Activated naive CD8-positive, alpha-beta T cell treated with anti-CD3 and anti-CD28 coated beads, Interleukin-2, amount 50 U/mL, for 24 hours (primary cell): ENCODE measurements around the gene GABPB2.

ENCODE experiments used
- ATAC-seq: fragments of 150-1000 bp; cut with Tn5 transposase; one replicate; pipeline ENCODE4 v1.10.0; 2021
- DNase-seq: peaks from one replicate; pipeline ENCODE4 v3.0.0; 2021
- H3K27ac Mint-ChIP-seq: one replicate; pipeline ENCODE4 v1.8.0; 2021; ENCODE audit warnings: mild to moderate bottlenecking, mixed read lengths
- H3K27me3 Mint-ChIP-seq: one replicate; pipeline ENCODE4 v1.8.0; 2021; ENCODE audit warnings: mixed read lengths
- H3K36me3 Mint-ChIP-seq: one replicate; pipeline ENCODE4 v1.8.0; 2021; ENCODE audit warnings: low read depth, mixed read lengths
- H3K4me1 Mint-ChIP-seq: one replicate; pipeline ENCODE4 v1.8.0; 2021; ENCODE audit warnings: mixed read lengths
- H3K4me3 Mint-ChIP-seq: one replicate; pipeline ENCODE4 v1.8.0; 2021; ENCODE audit warnings: mild to moderate bottlenecking, moderate library complexity, mixed read lengths
- H3K9me3 Mint-ChIP-seq: one replicate; pipeline ENCODE4 v1.8.0; 2021; ENCODE audit warnings: mixed read lengths

Gene GABPB2

DNA sequence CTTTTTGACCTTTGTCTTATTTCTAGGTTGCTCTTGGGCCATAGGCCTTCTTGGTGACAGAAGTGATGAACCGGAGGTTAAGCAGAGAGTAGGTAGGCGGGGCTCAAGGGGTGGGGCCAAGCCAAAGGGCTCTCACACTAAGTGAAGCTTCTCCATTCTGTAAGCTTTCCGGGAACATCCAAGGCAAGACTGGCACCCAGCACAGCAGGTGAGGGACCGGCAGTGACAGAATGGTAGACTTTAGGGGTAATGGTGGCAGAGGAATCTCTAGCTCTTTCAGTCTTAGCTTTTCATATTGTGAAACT lies 85.9 kb downstream of the GABPB2 start, which contains the start of gene TNFAIP8L2:
TSS of gene TNFAIP8L2 (plus strand) at position 135 of the 305 bp plus-strand sequence. CDS start 2,049 bp downstream, outside the sequence.
- peaks cover 41% of the 10 kb centered on the region for H3K36me3 Mint-ChIP-seq
- H3K27me3 Mint-ChIP-seq: peaks cover 1% of the 10 kb centered on the region
- peak within 1 kb of the TSS; percentile 99 for H3K4me3 Mint-ChIP-seq
- peak within 1 kb of the TSS; percentile 97 for H3K27ac Mint-ChIP-seq
- no peaks in the 10 kb centered on the region for H3K9me3 Mint-ChIP-seq
- ATAC-seq (peak; percentile 78), DNase-seq (peak; percentile 83)
- H3K4me1 Mint-ChIP-seq: peaks cover 52% of the 10 kb centered on the region

DNA sequence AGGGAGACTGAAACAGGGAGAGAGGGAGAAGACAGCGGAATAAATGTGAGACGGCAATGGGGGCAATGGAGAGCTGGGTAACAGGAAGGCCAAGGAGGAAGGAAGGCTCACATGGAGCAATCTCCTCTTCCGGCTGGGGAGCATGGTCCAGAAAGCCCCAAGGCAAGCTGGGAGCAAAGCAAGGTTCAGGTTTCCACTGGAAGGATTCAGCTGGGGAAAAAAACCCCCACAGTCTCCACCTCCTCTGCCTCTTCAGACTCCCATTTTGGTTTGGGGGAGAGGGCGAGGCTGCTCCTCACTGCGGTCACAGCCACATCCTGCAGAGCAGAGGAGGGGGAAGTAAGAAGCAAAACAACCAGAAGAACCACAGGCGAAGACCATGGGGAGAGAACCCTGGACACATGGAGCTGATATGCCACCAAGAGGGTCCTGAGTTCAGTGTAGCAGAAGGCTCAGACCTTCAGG lies 86.5 kb downstream of the GABPB2 start:
- Mint-ChIP-seq H3K27me3 (peaks cover 1% of the 10 kb centered on the region), H3K9me3 (no peaks in the 10 kb centered on the region), H3K36me3 (peaks cover 47% of the 10 kb centered on the region), H3K4me1 (peaks cover 58% of the 10 kb centered on the region), H3K27ac (peak overlapping the region; percentile 97), H3K4me3 (peak overlapping the region; percentile 99)
- ATAC-seq (peak; percentile 56), DNase-seq (peak; percentile 70)

DNA sequence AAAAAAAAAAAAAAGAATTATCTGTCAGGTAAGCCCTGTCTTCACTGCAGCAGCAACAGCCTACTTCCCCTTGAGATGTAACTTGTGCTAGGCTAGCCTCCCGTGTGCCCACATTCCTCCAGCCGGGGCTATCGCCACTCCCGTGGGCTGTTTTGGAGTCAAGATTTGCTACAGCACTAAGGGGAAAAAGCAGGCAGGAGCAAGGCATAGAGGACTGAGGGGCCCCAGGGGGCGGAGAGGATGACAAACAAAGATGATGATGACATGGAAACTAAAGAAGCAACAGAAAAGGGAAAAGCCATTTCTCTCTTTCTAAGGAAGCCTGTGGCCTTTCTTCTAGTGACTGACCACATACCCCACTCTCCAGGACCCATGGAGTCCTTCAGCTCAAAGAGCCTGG lies 87.8 kb downstream of the GABPB2 start:
- peaks cover 1% of the 10 kb centered on the region for H3K27me3 Mint-ChIP-seq
- ATAC-seq: peak; percentile 57
- H3K9me3 Mint-ChIP-seq: no peaks in the 10 kb centered on the region
- DNase-seq: peak; percentile 67
- H3K4me3 Mint-ChIP-seq: peak overlapping the region; percentile 99
- H3K4me1 Mint-ChIP-seq: peaks cover 66% of the 10 kb centered on the region
- H3K27ac Mint-ChIP-seq: peak overlapping the region; percentile 97
- H3K36me3 Mint-ChIP-seq: peaks cover 52% of the 10 kb centered on the region

DNA sequence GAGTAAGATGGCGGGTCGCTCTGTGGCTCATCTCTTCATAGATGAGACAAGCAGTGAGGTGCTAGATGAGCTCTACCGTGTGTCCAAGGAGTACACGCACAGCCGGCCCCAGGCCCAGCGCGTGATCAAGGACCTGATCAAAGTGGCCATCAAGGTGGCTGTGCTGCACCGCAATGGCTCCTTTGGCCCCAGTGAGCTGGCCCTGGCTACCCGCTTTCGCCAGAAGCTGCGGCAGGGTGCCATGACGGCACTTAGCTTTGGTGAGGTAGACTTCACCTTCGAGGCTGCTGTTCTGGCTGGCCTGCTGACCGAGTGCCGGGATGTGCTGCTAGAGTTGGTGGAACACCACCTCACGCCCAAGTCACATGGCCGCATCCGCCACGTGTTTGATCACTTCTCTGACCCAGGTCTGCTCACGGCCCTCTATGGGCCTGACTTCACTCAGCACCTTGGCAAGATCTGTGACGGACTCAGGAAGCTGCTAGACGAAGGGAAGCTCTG lies 88.2 kb downstream of the GABPB2 start:
- peak overlapping the region; percentile 99 for H3K4me3 Mint-ChIP-seq

DNA sequence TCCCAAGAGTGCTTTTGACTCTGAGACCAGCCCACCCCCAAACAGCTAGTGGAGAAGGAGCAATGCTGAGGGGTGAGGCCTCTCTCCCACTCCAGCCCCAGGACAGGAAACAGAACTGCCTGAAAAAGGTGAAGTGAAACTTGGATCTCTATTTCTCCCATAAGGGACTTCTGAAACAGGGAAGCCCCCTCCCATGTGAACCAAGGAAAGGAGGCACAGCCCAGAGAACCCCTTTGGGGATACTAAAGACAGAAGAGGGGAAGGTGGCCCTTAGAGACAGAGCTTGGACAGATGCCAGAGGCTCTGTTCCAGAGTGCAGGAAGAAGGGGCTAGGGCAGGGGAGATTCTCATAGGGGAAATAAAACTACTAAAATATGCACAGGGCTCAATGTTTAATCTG lies 88.8 kb downstream of the GABPB2 start:
- peaks cover 1% of the 10 kb centered on the region for H3K27me3 Mint-ChIP-seq
- peaks cover 70% of the 10 kb centered on the region for H3K4me1 Mint-ChIP-seq
- H3K27ac Mint-ChIP-seq: peak overlapping the region; percentile 97
- peak overlapping the region; percentile 99 for H3K4me3 Mint-ChIP-seq
- ATAC-seq: no peak
- H3K36me3 Mint-ChIP-seq: peaks cover 56% of the 10 kb centered on the region
- H3K9me3 Mint-ChIP-seq: no peaks in the 10 kb centered on the region
- no peak for DNase-seq

More for the DNA sequence above, 88.2 kb downstream of the GABPB2 start:
- Mint-ChIP-seq H3K4me1 (peaks cover 66% of the 10 kb centered on the region), H3K36me3 (peaks cover 52% of the 10 kb centered on the region), H3K27ac (peak overlapping the region; percentile 97), H3K9me3 (no peaks in the 10 kb centered on the region), H3K27me3 (peaks cover 1% of the 10 kb centered on the region)
- DNase-seq (no peak), ATAC-seq (no peak)

DNA sequence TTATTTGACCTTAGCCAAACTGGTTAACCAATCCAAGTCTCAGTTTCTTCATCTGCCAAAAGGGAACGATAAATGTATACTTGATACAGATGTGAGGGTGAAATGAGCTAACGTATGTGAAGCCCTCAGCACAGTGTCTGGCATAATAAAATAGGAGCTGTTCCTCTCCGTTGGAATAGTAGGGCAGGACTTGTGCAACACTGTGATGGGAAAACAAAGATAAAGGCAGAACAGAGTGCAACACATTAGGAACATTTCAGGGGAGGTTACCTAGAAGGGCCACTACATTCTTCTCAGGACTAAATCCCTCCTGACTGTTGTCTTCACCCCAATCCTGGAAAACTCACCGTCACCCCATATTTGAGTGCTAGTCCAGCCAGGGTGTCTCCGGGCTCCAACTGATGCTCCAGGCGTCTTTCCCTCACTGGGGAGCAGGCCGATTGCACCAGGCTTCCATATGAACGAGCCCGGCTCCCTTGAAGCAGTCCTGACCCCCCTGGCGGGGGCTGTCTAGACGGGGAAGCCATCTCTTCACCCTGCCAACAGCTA lies 94.2 kb downstream of the GABPB2 start:
- Mint-ChIP-seq H3K4me1 (peaks cover 65% of the 10 kb centered on the region), H3K9me3 (peaks cover 4% of the 10 kb centered on the region), H3K27ac (peak overlapping the region; percentile 100), H3K27me3 (peaks cover 3% of the 10 kb centered on the region), H3K36me3 (peaks cover 61% of the 10 kb centered on the region), H3K4me3 (peak overlapping the region; percentile 100)
- ATAC-seq: no peak
- no peak for DNase-seq

DNA sequence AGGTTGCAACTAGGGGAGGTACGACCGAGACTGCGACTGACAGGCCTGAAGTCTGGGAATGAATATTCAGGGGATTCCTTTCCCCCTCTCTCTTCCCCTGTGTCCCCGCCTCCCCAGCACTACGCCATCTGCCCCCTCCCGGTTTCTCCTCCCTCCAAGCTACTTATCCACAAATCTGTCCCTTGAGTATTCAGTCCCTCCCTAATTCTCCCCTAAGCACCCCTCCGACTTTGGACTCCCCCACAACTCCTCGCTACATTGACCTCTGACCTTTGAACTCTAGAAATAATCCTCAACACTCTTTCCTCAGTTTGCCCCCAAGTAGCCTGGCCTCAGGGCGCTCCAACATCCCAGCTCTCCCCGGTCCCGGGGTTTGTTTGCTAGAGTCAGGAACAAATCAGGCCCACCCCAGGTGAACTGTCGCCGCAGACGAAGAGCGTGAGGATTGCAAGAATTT lies 94.7 kb downstream of the GABPB2 start:
- Mint-ChIP-seq H3K4me1 (peaks cover 61% of the 10 kb centered on the region), H3K27me3 (peaks cover 3% of the 10 kb centered on the region), H3K4me3 (peak overlapping the region; percentile 100), H3K36me3 (peaks cover 59% of the 10 kb centered on the region), H3K9me3 (peaks cover 4% of the 10 kb centered on the region), H3K27ac (peak overlapping the region; percentile 100)
- DNase-seq (no peak), ATAC-seq (no peak)

DNA sequence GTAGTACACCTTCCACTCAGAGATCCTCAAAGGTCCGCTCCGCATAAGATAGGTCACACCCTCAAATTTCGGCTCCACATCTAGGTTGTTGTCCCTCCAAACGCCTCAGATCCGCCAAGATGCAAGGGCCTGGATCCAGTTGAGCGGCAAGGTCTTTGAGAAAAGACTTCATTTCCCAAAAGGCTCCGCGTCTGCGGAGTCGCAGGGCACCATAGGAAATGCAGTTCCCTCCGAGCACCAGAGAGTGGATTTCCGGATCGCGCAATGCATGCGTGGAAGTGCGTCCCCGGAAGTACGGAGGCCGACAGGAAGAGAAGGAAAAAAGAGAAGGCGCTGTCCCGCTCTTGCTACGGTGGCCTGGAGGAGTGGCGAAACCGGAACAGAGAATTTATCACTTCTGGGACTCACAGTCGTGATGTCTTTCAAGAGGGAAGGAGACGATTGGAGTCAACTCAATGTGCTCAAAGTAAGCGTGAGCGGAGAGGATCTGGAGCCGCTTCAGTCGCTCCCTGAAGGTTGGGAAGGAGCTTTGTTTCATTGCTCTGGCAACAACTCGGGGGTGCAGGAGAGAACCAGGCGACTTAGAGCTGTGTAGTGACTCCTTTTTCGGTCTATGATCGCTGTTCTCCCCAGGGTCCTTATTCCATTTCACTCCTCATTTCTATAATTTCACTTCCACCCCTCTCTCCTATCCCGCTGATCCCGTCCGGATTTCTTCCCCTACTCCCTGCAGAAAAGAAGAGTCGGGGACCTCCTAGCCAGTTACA lies 95.4 kb downstream of the GABPB2 start, which contains the start of the genes LYSMD1 and SCNM1:
TSS of gene LYSMD1 (minus strand) at position 165 of the 767 bp plus-strand sequence. CDS start 644 bp downstream, outside the sequence.
TSS of gene SCNM1 (plus strand) at position 407 of the 767 bp plus-strand sequence. CDS start at position 416, 9 bp downstream.
- peaks cover 55% of the 10 kb centered on the region for H3K4me1 Mint-ChIP-seq

DNA sequence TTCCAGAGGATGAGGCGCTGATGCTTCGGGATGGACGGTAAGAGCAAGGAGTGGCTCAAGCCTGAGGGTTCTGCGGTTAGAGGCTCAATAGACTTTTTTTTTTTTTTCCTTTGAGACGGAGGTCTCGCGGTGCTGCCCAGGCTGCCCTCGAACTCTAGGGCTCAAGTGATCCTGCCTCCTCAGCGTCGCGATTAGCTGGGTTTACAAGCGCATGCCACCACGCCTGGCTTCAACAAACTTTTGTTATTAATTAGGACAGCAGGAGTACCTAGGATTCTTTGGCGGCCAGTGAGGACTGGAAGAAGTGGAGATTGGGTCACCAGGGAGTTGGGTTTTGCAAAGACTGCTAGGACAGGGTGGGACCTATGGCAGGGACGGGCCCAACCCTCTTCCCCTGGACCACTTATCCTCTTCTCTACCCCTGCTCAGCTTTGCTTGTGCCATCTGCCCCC lies 96.0 kb downstream of the GABPB2 start:
- ATAC-seq (no peak), DNase-seq (no peak)
- H3K27ac Mint-ChIP-seq: peak overlapping the region; percentile 100
- H3K4me3 Mint-ChIP-seq: peak overlapping the region; percentile 100
- H3K9me3 Mint-ChIP-seq: peaks cover 4% of the 10 kb centered on the region
- peaks cover 53% of the 10 kb centered on the region for H3K4me1 Mint-ChIP-seq
- peaks cover 52% of the 10 kb centered on the region for H3K36me3 Mint-ChIP-seq
- H3K27me3 Mint-ChIP-seq: peaks cover 3% of the 10 kb centered on the region

More for the DNA sequence above, 95.4 kb downstream of the GABPB2 start, which contains the start of the genes LYSMD1 and SCNM1:
- H3K9me3 Mint-ChIP-seq: peaks cover 4% of the 10 kb centered on the region
- peaks cover 54% of the 10 kb centered on the region for H3K36me3 Mint-ChIP-seq
- DNase-seq: peak; percentile 93
- H3K27ac Mint-ChIP-seq: peak within 1 kb of the TSS; percentile 100
- H3K4me3 Mint-ChIP-seq: peak within 1 kb of the TSS; percentile 100
- peak; percentile 92 for ATAC-seq
- H3K27me3 Mint-ChIP-seq: peaks cover 3% of the 10 kb centered on the region

DNA sequence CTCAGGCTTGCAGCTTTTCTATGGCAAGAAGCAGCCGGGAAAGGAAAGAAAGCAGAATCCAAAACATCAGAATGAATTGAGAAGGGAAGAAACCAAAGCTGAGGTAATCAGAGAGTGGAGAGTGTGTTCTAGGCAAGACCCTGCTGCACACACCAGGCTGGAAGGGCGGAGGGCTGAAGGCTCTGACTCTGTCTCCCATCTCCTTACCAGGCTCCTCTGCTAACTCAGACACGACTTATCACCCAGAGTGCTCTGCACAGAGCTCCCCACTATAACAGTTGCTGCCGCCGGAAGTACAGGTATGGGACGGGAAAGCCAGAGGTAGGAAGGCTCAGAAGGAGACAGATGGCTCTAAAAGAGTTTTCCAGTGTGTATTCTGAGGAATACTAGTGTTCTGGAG lies 96.6 kb downstream of the GABPB2 start:
- peaks cover 48% of the 10 kb centered on the region for H3K36me3 Mint-ChIP-seq
- H3K27ac Mint-ChIP-seq: peak overlapping the region; percentile 100
- peaks cover 4% of the 10 kb centered on the region for H3K9me3 Mint-ChIP-seq
- H3K27me3 Mint-ChIP-seq: peaks cover 3% of the 10 kb centered on the region
- H3K4me1 Mint-ChIP-seq: peaks cover 47% of the 10 kb centered on the region
- peak overlapping the region; percentile 100 for H3K4me3 Mint-ChIP-seq
- DNase-seq: no peak
- no peak for ATAC-seq

DNA sequence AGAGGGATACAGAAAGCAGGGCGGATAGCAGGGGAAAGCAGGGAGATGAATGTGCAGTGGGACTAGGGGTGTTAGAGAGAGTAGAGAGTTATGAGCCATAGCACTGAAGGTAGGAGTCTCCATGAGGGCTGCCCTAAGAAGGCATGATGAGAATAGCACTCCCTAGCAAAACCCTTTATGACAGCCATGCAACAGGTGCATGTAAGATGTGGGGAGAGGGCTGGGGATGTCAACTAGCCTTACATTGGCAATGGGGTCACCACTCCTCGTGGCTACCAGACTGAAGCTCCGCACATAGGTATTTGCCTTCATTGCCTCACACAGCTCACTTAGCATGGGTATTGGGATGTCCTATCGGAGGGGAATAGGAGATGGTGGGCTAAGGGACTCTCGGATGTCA lies 100.6 kb downstream of the GABPB2 start:
- no peak for ATAC-seq
- Mint-ChIP-seq H3K36me3 (peaks cover 37% of the 10 kb centered on the region), H3K27me3 (no peaks in the 10 kb centered on the region), H3K27ac (peak overlapping the region; percentile 24), H3K4me1 (peaks cover 19% of the 10 kb centered on the region), H3K4me3 (no peak overlapping the region), H3K9me3 (no peaks in the 10 kb centered on the region)
- DNase-seq: no peak
